Astrocyte (in vitro differentiated cells and primary cell): ENCODE data around the gene AGRN.

Experiments used
- CTCF ChIP-seq: IDR thresholded peaks from 2 replicates; pipeline ENCODE4 v1.5.1; 2011; ENCODE audit warnings: low read depth, mild to moderate bottlenecking, inconsistent platforms, low read length, moderate library complexity; ENCODE audit not compliant: insufficient read depth
- EZH2 ChIP-seq: IDR thresholded peaks from 2 replicates; pipeline ENCODE4 v1.6.1; 2012; ENCODE audit warnings: mild to moderate bottlenecking, low read length, inconsistent platforms; ENCODE audit not compliant: insufficient read depth

DNA sequence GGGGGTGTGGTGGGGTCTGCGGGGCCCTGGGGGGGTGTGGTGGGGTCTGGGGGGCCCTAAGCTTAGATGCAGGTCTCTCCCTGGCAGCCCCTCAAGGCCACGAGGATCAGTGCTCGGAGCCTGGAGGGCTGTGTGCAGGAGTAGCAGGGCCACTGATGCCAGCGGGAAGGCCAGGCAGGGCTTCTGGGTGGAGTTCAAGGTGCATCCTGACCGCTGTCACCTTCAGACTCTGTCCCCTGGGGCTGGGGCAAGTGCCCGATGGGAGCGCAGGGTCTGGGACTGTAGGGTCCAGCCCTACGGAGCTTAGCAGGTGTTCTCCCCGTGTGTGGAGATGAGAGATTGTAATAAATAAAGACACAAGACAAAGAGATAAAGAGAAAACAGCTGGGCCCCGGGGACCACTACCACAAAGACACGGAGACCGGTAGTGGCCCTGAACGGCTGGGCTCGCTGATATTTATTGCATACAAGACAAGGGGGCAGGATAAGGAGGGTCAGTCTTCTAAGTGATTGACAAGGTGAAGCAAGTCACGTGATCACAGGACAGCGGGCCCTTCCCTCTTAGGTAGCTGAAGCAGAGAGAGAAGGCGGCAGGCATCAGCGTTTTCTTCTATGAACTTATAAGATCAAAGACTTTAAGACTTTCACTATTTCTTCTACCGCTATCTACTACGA, 45.5 kb downstream of the AGRN start:
- TF ChIP-seq CTCF (no peak), EZH2 (no peak)
